ENCODE data around the gene EXOC3L4.

- TF ChIP-seq CTCF (IDR thresholded peaks at IDR 0.05 in 2 of 3, conservative IDR thresholded peaks at IDR 0.05 in 1 of 3; ENCODE audit: borderline replicate concordance in 1 of 3, insufficient read depth in 1 of 3, low read depth in 2 of 3, low read length in 2 of 3) (no peak), EZH2 (IDR thresholded peaks at IDR 0.05) (no peak), POLR2AphosphoS5 (IDR thresholded peaks at IDR 0.05; ENCODE audit: low read depth, low read length) (no peak), ATF3 (IDR thresholded peaks at IDR 0.05) (no peak), SP1 (IDR thresholded peaks at IDR 0.05; ENCODE audit: low read depth) (no peak), JUND (IDR thresholded peaks at IDR 0.05) (no peak), FOSL1 (IDR thresholded peaks at IDR 0.05; ENCODE audit: low read depth) (no peak)
Measured at GRCh38 chr14:103099733-103100280, 5.3 kb downstream of the EXOC3L4 start.

All from HCT116 (cell line).